ENCODE data around the gene PLAAT1. TPM values are rescaled to one million over a fixed set of nuclear protein-coding genes. Genes with fewer than 3 reads are reported as not detected.

Gene PLAAT1
- total and polyA plus RNA-seq, 10 of the 15 experiments (the other 5 are each of a cell fraction or from before 2014, with no cell fraction given): not detected

DNA sequence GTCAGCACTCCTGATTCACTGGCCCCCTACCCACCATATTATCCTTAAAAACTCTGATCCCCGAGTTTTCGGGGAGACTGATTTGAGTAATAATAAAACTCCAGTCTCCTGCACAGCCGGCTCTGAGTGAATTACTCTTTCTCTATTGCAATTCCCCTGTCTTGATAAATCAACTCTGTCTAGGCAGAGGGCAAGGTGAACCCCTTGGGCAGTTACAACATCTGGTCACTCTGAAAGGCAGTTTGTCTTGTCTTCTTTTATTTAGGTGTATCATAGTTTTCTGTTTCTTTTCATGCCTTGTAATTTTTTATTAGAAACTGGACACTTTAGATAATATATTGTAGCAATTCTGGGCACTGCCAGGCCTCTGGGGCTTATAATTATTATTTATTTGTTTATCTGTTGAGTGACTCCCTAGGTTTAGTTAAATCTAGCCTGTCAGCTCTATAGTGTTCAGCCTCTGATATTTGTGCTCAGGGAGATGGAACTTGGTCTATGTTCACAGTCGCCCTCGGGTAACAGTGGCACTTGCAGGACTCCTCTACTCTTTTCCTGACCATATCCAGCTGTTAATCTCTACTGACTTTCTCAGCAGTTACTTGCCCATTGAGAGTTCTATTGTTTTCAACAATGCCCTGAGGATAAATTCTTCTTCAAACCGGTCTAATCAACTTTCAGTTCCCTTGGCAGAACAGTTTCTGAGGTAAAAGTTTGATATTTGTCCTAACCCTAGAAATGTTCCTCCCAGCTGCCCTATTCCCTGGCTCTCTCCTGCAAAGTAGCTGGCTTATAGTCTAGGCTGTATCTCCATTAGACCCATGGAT, 15.5 kb upstream of the PLAAT1 start:
- FAIRE-seq: no peak
- H3K27ac ChIP-seq (ENCODE audit: control insufficient read depth, insufficient read depth): no peak overlapping the region
- H3K36me3 ChIP-seq (ENCODE audit: control insufficient read depth in 2 of 2, insufficient read depth in 2 of 2, low read length in 1 of 2): no peaks in the 10 kb centered on the region
- H3K27me3 ChIP-seq (replicated peaks in 1 of 2; ENCODE audit: control insufficient read depth in 2 of 2, insufficient read depth in 2 of 2, low read length in 1 of 2): peaks cover 0 to 3% of the 10 kb centered on the region in 2 experiments; a peak in 2 of 4 replicates
- H3K9me3 ChIP-seq (replicated peaks; ENCODE audit: control insufficient read depth, insufficient read depth, low read length): no peaks in the 10 kb centered on the region
- ATAC-seq: no peak
- intact Hi-C loops (cut with micrococcal nuclease; ENCODE audit: unreplicated experiment): no loop called here
- no peaks in the 10 kb centered on the region for H3K4me1 ChIP-seq (ENCODE audit: control insufficient read depth, insufficient read depth, low read length)
- TF ChIP-seq ZSCAN29 (IDR thresholded peaks at IDR 0.05): no peak
- TF ChIP-seq SREBF1 (IDR thresholded peaks at IDR 0.05; ENCODE audit: low read length): no peak
- TF ChIP-seq CREB1 (IDR thresholded peaks at IDR 0.05; ENCODE audit: low read depth): no peak
- TF ChIP-seq ETV6 (conservative IDR thresholded peaks at IDR 0.05 in 1 of 2, IDR thresholded peaks at IDR 0.05 in 1 of 2; ENCODE audit: borderline replicate concordance in 1 of 2, low read depth in 1 of 2): no peak
- TF ChIP-seq NR2C2 (IDR thresholded peaks at IDR 0.05; ENCODE audit: borderline replicate concordance, control insufficient read depth, insufficient read length, low read depth): no peak
- TF ChIP-seq, protein P1, sequence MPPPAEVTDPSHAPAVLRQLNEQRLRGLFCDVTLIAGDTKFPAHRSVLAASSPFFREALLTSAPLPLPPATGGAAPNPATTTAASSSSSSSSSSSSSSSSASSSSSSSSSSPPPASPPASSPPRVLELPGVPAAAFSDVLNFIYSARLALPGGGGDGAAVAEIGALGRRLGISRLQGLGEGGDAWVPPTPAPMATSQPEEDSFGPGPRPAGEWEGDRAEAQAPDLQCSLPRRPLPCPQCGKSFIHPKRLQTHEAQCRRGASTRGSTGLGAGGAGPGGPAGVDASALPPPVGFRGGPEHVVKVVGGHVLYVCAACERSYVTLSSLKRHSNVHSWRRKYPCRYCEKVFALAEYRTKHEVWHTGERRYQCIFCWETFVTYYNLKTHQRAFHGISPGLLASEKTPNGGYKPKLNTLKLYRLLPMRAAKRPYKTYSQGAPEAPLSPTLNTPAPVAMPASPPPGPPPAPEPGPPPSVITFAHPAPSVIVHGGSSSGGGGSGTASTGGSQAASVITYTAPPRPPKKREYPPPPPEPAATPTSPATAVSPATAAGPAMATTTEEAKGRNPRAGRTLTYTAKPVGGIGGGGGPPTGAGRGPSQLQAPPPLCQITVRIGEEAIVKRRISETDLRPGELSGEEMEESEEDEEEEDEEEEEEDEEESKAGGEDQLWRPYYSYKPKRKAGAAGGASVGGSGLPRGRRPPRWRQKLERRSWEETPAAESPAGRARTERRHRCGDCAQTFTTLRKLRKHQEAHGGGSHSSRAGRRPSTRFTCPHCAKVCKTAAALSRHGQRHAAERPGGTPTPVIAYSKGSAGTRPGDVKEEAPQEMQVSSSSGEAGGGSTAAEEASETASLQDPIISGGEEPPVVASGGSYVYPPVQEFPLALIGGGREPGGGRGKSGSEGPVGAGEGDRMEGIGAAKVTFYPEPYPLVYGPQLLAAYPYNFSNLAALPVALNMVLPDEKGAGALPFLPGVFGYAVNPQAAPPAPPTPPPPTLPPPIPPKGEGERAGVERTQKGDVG (CRISPR knock-in tag; IDR thresholded peaks at IDR 0.05): no peak
- TF ChIP-seq TCF7 (IDR thresholded peaks at IDR 0.05; ENCODE audit: borderline replicate concordance): no peak
- no peak for TF ChIP-seq BHLHE40 (IDR thresholded peaks at IDR 0.05; ENCODE audit: borderline replicate concordance in 1 of 2, low read depth in 2 of 2, low read length in 1 of 2)
- TF ChIP-seq CHD2 (IDR thresholded peaks at IDR 0.05; ENCODE audit: borderline replicate concordance, low read depth, low read length): no peak
- TF ChIP-seq, protein P2, sequence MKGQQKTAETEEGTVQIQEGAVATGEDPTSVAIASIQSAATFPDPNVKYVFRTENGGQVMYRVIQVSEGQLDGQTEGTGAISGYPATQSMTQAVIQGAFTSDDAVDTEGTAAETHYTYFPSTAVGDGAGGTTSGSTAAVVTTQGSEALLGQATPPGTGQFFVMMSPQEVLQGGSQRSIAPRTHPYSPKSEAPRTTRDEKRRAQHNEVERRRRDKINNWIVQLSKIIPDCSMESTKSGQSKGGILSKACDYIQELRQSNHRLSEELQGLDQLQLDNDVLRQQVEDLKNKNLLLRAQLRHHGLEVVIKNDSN (IDR thresholded peaks at IDR 0.05; ENCODE audit: borderline replicate concordance, extremely low read length, insufficient read depth, low read depth, low read length): no peak
- no peak for TF ChIP-seq EED (IDR thresholded peaks at IDR 0.05; ENCODE audit: low read depth)
- no peak for TF ChIP-seq RCOR1 (conservative IDR thresholded peaks at IDR 0.05; ENCODE audit: low read depth, low read length)
- TF ChIP-seq STAT1 (conservative IDR thresholded peaks at IDR 0.05): no peak
- no peak for TF ChIP-seq CBFB (IDR thresholded peaks at IDR 0.05; ENCODE audit: low read depth)
- no peak for TF ChIP-seq ZBTB33 (IDR thresholded peaks at IDR 0.05)
- no peak for TF ChIP-seq POLR2AphosphoS2 (IDR thresholded peaks at IDR 0.05; ENCODE audit: low read depth, low read length)
- no peak overlapping the region for H3K4me3 ChIP-seq
- H3K4me2 ChIP-seq (ENCODE audit: control insufficient read depth, insufficient read depth): no peak overlapping the region
- H2AFZ ChIP-seq (ENCODE audit: control insufficient read depth, low read depth, low read length): no peak overlapping the region
- POLR2A ChIA-PET: no interaction called here
- no peak overlapping the region for H3K9ac ChIP-seq (ENCODE audit: control insufficient read depth, insufficient read depth, low read length)
- no TSS peak for BruUV-seq (replicated peaks)
- in situ Hi-C loops (cut with MboI): no loop called here
- no peak for DNase-seq (ENCODE audit: low read depth, low spot score)
- H3K79me2 ChIP-seq (ENCODE audit: control insufficient read depth, insufficient read depth, low read length): no peaks in the 10 kb centered on the region
- CTCF ChIA-PET: interaction anchor here (0.7 kb wide), 1 partner anchor 99 kb away, joined by 3 read pairs; no protein-coding TSS in a partner anchor
- RAD21 ChIA-PET (ENCODE audit: unreplicated experiment): no interaction called here
- SMC1A ChIA-PET (ENCODE audit: uncharacterized antibody, unreplicated experiment): interaction anchor here (1.3 kb wide), 1 partner anchor 13 kb away, joined by 3 read pairs; no protein-coding TSS in a partner anchor
- H4K20me1 ChIP-seq (ENCODE audit: control insufficient read depth, insufficient read depth): no peaks in the 10 kb centered on the region
- 22% methylated on average over 6 of the region's 6 CpGs for WGBS (ENCODE audit: insufficient coverage, insufficient replicate concordance, low lambda C conversion rate, missing lambda C conversion rate)

All from GM12878 (cell line).